SHP77 treated with DMSO at 0.1 percent for 48 hours (cell line): ENCODE results near the gene RPS6KB2.
"Not testable (repeated sequence)": the region's sequence is repeated elsewhere in the genome, so short reads cannot be mapped to it uniquely, and the experiment has no call there.

ENCODE experiments used
- DNase-seq: peaks from one replicate; lab custom pipeline; 2025; lab: John Stamatoyannopoulos, UW

The RPS6KB2 gene

GRCh38 chr11:67442504-67443404 lies 14.5 kb downstream of the RPS6KB2 start:
- no peak for DNase-seq

DNA sequence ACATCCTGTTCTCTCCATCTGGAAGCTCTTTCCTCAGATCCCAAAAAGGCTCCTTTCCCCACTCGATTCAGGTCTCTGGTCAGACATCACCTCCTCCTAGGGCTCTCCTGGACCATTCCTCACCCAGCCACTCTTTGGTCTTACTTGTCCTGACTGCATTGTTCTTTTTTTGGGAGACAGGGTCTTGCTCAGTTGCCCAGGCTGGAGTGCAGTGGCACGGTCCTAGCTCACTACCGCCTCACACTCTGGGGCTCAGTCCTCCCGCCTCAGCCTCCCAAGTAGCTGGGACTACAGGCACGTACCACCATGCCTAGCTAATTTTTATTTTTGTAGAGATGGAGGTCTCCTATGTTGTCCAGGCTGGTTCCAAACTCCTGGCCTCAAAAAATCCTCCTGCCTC lies 17.2 kb downstream of the RPS6KB2 start:
- no peak for DNase-seq

- no peak for DNase-seq
These were observed 19.9 kb downstream of the RPS6KB2 start for GRCh38 chr11:67448220-67448609.

- peak; percentile 82 for DNase-seq
These were observed 21.0 kb downstream of the RPS6KB2 start for GRCh38 chr11:67449116-67449844.

DNA sequence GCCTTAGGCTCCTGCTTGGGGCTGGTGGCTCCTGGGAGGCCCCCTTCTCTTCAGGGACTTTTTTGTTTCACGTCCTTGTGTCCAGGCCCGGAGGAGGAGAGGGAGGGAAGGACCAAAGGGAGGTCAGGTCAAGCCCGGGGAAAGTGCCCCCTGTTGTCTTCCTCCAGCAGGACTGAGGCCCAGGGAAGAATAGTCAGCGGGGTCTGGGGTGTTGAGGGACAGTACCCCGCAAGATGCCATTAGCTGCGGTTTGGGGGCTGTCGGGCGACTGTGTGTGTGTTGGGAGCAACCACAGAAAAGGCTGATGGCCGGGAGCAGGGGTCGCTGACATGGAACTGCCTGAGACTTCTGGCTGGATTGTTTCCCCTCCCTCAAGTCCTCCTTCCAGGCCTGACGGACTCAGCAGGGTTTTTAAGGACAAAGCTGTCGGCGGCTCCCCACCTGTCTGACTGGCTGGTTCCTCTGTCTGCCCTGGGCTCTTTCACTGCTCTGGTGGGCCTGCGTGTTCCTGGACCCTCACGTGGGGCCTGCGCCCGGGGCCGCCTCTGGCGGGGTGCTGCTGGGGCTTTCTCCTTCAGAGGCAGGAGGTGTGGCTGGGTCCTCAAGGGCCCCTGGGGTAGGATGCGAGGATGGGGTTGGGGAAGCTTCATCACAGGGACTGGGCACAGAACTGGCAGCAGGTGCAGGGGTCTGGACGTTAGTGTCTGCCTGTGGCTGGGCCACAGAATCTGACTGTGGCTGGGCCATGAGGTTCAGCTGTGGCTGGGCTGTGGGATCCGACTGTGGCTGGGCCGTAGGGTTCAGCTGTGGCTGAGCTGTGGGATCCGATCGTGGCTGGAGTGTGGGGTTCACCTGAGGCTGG lies 22.7 kb downstream of the RPS6KB2 start:
- DNase-seq, result no peak

- no peak for DNase-seq
These were observed 23.3 kb downstream of the RPS6KB2 start for GRCh38 chr11:67451658-67451976.

- peak; percentile 83 for DNase-seq
These were observed 24.1 kb downstream of the RPS6KB2 start, which contains the start of gene GPR152 for GRCh38 chr11:67452141-67452952. Gene GPR152, minus strand, starts transcription at chr11:67452729. Its CDS starts 5 bp downstream, at chr11:67452724.

DNA sequence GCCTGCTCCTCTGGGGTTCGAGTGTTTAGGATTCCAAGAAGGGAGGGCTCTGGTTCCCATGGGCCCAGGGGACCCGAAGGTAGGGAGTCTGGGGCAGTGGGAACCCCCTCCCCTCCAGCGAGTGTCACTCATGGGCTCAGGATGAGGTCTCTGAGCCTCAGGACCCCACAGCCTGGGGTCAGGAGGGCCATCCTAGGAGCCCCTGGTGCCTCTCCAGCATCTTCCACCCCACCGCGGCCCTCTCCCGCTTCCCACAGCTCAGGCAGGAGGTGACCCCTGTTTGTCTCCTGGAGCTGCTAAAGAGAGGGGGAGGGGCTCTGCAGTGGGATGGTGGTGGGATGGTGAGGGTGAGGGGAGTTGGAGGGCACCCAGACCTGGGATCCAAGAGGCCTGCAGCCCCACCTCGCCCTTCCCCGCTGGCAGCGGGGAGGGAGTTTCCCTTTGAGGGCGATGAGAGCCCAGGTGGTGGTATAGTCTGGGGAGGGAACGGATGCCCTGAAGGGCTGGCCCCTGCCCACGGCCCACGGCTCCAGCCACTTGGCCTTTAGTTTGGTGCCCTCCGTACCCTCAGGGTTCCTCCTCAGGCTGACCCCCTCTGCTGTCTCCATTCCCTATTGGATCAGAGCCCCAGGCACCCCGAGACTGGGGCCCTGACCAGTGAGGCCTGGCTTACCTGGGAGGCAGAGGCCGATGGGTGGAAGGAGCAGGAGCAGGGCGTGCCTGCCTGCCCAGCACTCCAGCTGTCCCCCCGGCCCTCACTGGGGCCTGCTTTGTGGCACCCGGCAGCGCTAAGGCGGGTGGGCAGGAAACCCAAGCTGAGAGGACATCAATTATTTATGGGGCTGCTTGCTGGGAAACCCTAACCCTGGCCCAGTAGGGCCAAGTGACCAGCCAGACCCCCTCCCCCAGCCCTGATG lies 25.8 kb downstream of the RPS6KB2 start:
- no peak for DNase-seq

- DNase-seq, result no peak
These were observed 26.8 kb downstream of the RPS6KB2 start, which contains the start of gene CABP4 for GRCh38 chr11:67455054-67455453. Gene CABP4, plus strand, starts transcription at chr11:67455354. Its CDS starts 70 bp downstream, at chr11:67455424.

DNA sequence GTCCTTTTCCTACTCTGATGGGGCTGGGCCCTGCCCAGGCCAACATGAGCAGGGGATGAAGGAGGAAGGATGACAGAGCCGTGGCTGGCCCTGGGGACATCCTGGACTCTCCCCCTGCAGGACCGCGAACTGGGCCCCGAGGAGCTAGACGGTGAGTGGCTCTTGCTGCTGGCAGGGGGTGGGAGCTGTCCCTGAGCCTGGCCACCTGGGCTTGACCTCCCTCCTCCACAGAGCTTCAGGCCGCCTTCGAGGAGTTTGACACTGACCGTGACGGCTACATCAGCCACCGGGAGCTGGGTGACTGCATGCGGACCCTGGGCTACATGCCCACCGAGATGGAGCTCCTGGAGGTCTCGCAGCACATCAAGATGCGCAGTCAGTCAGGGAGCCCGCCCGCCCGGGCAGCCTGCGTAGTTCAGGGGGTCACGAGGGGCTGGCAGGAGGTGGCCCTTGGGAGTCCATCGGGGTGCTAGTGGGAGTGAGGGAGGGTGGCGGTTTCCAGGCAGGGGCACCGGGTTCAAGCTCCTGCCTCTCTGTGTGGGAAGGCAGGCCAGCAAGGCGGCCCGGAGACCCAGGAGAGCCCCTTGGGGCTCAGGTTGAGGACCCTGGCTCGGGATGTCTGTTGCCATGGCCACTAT lies 27.9 kb downstream of the RPS6KB2 start:
- DNase-seq, result no peak

GRCh38 chr11:67457453-67457852 lies 29.2 kb downstream of the RPS6KB2 start:
- no peak for DNase-seq

DNA sequence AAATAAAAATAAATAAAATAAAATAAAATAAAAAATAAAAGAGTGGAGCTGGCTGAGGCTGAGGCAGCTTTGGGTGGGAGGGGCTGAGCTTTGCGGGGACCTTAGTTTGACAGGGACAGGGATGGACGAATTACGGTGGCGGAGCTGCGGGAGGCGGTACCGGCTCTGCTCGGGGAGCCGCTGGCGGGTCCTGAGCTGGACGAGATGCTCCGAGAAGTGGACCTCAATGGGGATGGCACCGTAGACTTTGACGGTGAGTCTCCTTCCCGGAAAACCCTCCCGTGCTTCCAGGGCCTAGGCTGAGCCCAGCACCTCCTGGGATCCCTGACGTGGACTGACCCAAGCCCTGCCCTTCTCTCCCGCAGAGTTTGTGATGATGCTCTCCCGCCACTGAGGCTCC lies 30.0 kb downstream of the RPS6KB2 start:
- no peak for DNase-seq

DNA sequence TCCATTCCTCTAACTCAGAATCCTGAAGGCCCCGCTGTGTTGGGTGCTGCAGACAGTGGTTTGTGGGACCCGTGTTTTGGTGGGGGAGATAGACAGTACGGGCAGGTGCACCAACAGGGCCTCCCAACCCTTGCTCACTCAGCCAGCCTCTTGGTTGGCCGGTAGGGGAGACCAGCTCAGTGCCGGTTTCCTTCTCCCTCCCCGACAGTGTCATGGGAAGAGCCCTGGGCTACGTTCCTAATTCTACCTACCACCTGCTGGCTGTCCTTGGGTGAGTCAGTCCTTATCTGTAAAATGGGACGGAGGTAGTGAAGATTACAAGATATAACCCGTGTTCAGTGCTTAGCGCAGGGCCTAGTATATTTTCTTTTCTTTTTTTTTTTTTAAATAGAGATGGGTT lies 34.9 kb downstream of the RPS6KB2 start:
- no peak for DNase-seq

GRCh38 chr11:67463680-67464410 lies 35.6 kb downstream of the RPS6KB2 start:
- no peak for DNase-seq

GRCh38 chr11:67464411-67465188 lies 36.3 kb downstream of the RPS6KB2 start:
- DNase-seq, result peak; percentile 69

- DNase-seq, result no peak
These were observed 36.9 kb downstream of the RPS6KB2 start for GRCh38 chr11:67465189-67465510.

DNA sequence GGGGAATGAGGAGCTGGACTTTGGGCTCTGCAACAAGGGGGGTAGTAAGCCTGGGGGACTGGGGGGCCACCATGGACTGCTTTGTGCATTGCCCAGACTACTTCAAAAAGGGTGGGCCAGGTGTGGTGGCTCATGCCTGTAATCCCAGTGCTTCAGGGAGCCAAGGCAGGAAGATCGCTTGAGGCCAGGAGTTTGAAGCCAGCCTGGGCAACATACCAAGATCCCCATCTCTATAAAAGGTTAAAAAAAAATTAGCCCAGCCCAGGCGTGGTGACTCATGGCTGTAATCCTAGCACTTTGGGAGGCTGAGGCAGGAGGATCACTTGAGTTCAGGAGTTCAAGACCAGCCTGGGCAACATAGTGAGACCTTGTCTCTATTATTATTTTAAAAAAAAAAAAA lies 37.2 kb downstream of the RPS6KB2 start:
- DNase-seq, result not testable (repeated sequence)

DNA sequence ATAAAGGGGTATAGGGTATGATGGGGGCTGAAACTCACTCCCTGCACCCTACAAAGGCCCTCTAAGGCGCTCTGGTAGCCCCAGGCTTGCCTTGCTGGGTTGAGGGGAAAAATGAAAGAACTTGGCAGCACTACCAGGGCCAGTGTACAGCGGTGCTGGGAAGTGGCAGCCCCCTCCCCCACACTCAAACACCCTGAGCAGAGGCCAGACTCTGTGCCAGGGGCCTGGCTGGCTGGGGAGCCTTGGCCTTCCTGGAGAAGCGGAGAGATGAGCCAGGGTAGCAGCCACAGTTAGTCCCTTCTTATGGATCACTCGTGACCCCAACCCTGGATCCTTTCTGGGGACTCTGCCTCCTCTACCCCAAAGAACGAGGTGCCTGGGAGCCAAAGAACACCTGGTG lies 38.1 kb downstream of the RPS6KB2 start:
- no peak for DNase-seq
